Measurements from ENCODE around the gene RASL11B. TPM values are rescaled to one million over a fixed set of nuclear protein-coding genes. Genes with fewer than 3 reads are reported as not detected.

Gene RASL11B
- total and polyA plus RNA-seq, 2 of the 13 experiments (the other 11 are each of a cell fraction or from before 2014, with no cell fraction given): 0.07 to 0.20 TPM

DNA sequence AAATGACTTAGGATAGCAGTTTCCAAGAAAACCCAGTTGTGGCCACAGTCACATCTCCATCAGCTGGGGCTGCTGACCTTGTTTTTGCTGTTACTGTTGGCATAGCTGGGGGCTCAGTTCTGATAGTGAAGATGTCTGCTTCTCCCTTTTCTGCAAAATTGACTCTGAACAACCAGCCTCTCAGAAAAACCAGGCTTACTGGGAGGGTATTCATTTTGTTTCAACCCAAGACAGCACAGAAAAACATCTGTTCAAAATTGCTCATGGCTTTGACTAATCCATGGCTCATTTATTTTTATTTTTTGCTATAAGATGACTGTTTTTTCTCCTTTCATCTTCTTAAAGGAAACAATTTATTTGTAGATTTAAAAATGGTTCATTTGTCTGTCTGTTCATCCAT lies 53.1 kb downstream of the RASL11B start:
- intact Hi-C loops (cut with micrococcal nuclease; ENCODE audit: unreplicated experiment) (no loop called here), in situ Hi-C loops (cut with HindIII; ENCODE audit: extremely low pct_ligation_motif_present, low pct_unique_long_range_greater_than_20kb) (no loop called here)
- TF ChIP-seq HOXD1 (CRISPR knock-in tag; IDR thresholded peaks at IDR 0.05) (no peak), MTA1 (CRISPR knock-in tag; IDR thresholded peaks at IDR 0.05; ENCODE audit: borderline replicate concordance) (no peak), MYNN (CRISPR knock-in tag; IDR thresholded peaks at IDR 0.05; ENCODE audit: low read depth) (no peak), ZNF282 (IDR thresholded peaks at IDR 0.05; ENCODE audit: partially characterized antibody) (no peak), ASH2L (IDR thresholded peaks at IDR 0.05; ENCODE audit: insufficient read length, low read depth, low read length) (no peak), ZNF124 (CRISPR knock-in tag; IDR thresholded peaks at IDR 0.05) (no peak), ZSCAN12 (CRISPR knock-in tag; IDR thresholded peaks at IDR 0.05) (no peak), KLF13 (CRISPR knock-in tag; IDR thresholded peaks at IDR 0.05) (no peak), ZNF737 (CRISPR knock-in tag; IDR thresholded peaks at IDR 0.05; ENCODE audit: borderline replicate concordance) (no peak), AKAP8 (CRISPR knock-in tag; IDR thresholded peaks at IDR 0.05) (no peak), WIZ (CRISPR knock-in tag; IDR thresholded peaks at IDR 0.05) (no peak), ZMYM2 (CRISPR knock-in tag; IDR thresholded peaks at IDR 0.05) (no peak), TAF15 (IDR thresholded peaks at IDR 0.05; ENCODE audit: low read depth, low read length, poor library complexity, severe bottlenecking) (no peak), MED1 (CRISPR knock-in tag; IDR thresholded peaks at IDR 0.05) (no peak)
- TF ChIP-seq, protein P1, sequence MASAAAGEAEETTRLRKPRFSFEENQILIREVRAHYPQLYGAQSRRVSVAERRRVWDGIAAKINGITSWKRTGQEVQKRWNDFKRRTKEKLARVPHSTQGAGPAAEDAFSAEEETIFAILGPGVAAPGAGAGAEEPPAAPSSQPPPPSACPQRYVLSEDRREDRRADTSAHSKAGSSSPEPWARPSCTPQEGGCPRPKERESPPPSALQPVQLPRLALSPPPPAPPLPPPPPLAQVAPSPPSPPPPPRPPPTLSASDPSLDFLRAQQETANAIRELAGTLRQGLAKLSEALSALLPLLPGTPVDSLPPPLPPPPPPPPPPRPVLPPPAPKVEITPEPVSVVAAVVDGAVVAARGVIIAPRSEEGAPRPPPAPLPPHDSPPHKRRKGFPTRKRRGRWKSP (CRISPR knock-in tag; IDR thresholded peaks at IDR 0.05): no peak
- TF ChIP-seq, protein P2, sequence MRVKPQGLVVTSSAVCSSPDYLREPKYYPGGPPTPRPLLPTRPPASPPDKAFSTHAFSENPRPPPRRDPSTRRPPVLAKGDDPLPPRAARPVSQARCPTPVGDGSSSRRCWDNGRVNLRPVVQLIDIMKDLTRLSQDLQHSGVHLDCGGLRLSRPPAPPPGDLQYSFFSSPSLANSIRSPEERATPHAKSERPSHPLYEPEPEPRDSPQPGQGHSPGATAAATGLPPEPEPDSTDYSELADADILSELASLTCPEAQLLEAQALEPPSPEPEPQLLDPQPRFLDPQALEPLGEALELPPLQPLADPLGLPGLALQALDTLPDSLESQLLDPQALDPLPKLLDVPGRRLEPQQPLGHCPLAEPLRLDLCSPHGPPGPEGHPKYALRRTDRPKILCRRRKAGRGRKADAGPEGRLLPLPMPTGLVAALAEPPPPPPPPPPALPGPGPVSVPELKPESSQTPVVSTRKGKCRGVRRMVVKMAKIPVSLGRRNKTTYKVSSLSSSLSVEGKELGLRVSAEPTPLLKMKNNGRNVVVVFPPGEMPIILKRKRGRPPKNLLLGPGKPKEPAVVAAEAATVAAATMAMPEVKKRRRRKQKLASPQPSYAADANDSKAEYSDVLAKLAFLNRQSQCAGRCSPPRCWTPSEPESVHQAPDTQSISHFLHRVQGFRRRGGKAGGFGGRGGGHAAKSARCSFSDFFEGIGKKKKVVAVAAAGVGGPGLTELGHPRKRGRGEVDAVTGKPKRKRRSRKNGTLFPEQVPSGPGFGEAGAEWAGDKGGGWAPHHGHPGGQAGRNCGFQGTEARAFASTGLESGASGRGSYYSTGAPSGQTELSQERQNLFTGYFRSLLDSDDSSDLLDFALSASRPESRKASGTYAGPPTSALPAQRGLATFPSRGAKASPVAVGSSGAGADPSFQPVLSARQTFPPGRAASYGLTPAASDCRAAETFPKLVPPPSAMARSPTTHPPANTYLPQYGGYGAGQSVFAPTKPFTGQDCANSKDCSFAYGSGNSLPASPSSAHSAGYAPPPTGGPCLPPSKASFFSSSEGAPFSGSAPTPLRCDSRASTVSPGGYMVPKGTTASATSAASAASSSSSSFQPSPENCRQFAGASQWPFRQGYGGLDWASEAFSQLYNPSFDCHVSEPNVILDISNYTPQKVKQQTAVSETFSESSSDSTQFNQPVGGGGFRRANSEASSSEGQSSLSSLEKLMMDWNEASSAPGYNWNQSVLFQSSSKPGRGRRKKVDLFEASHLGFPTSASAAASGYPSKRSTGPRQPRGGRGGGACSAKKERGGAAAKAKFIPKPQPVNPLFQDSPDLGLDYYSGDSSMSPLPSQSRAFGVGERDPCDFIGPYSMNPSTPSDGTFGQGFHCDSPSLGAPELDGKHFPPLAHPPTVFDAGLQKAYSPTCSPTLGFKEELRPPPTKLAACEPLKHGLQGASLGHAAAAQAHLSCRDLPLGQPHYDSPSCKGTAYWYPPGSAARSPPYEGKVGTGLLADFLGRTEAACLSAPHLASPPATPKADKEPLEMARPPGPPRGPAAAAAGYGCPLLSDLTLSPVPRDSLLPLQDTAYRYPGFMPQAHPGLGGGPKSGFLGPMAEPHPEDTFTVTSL (CRISPR knock-in tag; IDR thresholded peaks at IDR 0.05; ENCODE audit: borderline replicate concordance): no peak
- Histone ChIP-seq H3K27me3 (ENCODE audit: control insufficient read depth in 1 of 2, insufficient read depth in 2 of 2, low read length in 2 of 2) (no peaks in the 10 kb centered on the region), H3K4me2 (ENCODE audit: low read depth, low read length) (no peak overlapping the region), H2AFZ (ENCODE audit: low read length) (no peak overlapping the region), H3K4me3 (replicated peaks in 1 of 3; ENCODE audit: insufficient read depth in 1 of 3, low read depth in 2 of 3, low read length in 3 of 3) (no peak overlapping the region), H3K27ac (ENCODE audit: extremely low read length, insufficient read depth, low read length) (no peak overlapping the region), H3K79me2 (ENCODE audit: insufficient read depth, low read length) (no peaks in the 10 kb centered on the region), H3K9ac (ENCODE audit: insufficient read depth, low read depth, low read length) (no peak overlapping the region), H4K20me1 (ENCODE audit: insufficient read depth, low read length) (no peaks in the 10 kb centered on the region), H3K9me3 (ENCODE audit: low read length) (no peaks in the 10 kb centered on the region), H3K36me3 (replicated peaks in 1 of 2; ENCODE audit: control insufficient read depth in 1 of 2, insufficient read depth in 2 of 2, low read length in 2 of 2) (no peaks in the 10 kb centered on the region), H3K4me1 (ENCODE audit: insufficient read depth, low read length) (peaks cover 33% of the 10 kb centered on the region)
- no TSS peak for BruUV-seq (replicated peaks)
- no peak for ATAC-seq
- POLR2A ChIA-PET: no interaction called here
- CTCF ChIA-PET (ENCODE audit: low intra/inter-chr PET ratio, low total read pairs): no interaction called here
- no peak for DNase-seq (ENCODE audit: low spot score)
- FAIRE-seq: no peak

Measured in HepG2 (cell line).